ENCODE results near the gene FDXR.

FDXR gene

GRCh38 chr17:74901353-74902135 is 28.8 kb upstream of the FDXR start:
- Histone ChIP-seq H3K36me3 (no peaks in the 10 kb centered on the region), H3K9ac (no peak overlapping the region), H3K9me3 (no peaks in the 10 kb centered on the region), H3K4me1 (peaks cover 19% of the 10 kb centered on the region), H3K27me3 (no peaks in the 10 kb centered on the region), H3K27ac (no peak overlapping the region), H3K4me3 (no peak overlapping the region), H3K4me2 (peak overlapping the region; percentile 55), H4K20me1 (no peaks in the 10 kb centered on the region)
- TF ChIP-seq Cebpa-rat (IDR thresholded peaks at IDR 0.05): no peak

- Histone ChIP-seq H3K36me3 (no peaks in the 10 kb centered on the region), H3K4me3 (no peak overlapping the region), H3K27ac (no peak overlapping the region), H4K20me1 (no peaks in the 10 kb centered on the region), H3K4me2 (no peak overlapping the region), H3K4me1 (peaks cover 19% of the 10 kb centered on the region), H3K9ac (no peak overlapping the region), H3K9me3 (no peaks in the 10 kb centered on the region), H3K27me3 (no peaks in the 10 kb centered on the region)
- no peak for TF ChIP-seq Cebpa-rat (IDR thresholded peaks at IDR 0.05)
These were observed 27.4 kb upstream of the FDXR start for GRCh38 chr17:74900208-74900607.

- Histone ChIP-seq H4K20me1 (no peaks in the 10 kb centered on the region), H3K27ac (no peak overlapping the region), H3K4me2 (no peak overlapping the region), H3K9ac (no peak overlapping the region), H3K4me1 (peaks cover 19% of the 10 kb centered on the region), H3K4me3 (no peak overlapping the region), H3K36me3 (no peaks in the 10 kb centered on the region), H3K9me3 (no peaks in the 10 kb centered on the region), H3K27me3 (peaks cover 9% of the 10 kb centered on the region; the same call in 1 of the 2 replicates)
- no peak for TF ChIP-seq Cebpa-rat (IDR thresholded peaks at IDR 0.05)
These were observed 25.7 kb upstream of the FDXR start for GRCh38 chr17:74898376-74898946.

- Histone ChIP-seq H3K36me3 (no peaks in the 10 kb centered on the region), H3K4me1 (no peaks in the 10 kb centered on the region), H3K4me3 (no peak overlapping the region), H3K9me3 (no peaks in the 10 kb centered on the region), H3K27ac (no peak overlapping the region), H3K4me2 (no peak overlapping the region), H3K9ac (no peak overlapping the region), H4K20me1 (no peaks in the 10 kb centered on the region), H3K27me3 (peaks cover 22% of the 10 kb centered on the region; the same call in 1 of the 2 replicates)
- TF ChIP-seq Cebpa-rat (IDR thresholded peaks at IDR 0.05): no peak
These were observed 21.3 kb upstream of the FDXR start for GRCh38 chr17:74893936-74894671.

- no peak for TF ChIP-seq Cebpa-rat (IDR thresholded peaks at IDR 0.05)
- H3K4me3 ChIP-seq: no peak within 1 kb of the TSS
- no peak within 1 kb of the TSS for H3K4me2 ChIP-seq
- H3K9me3 ChIP-seq: no peaks in the 10 kb centered on the region
- H3K27ac ChIP-seq: no peak within 1 kb of the TSS
- peaks cover 22% of the 10 kb centered on the region; the same call in 1 of the 2 replicates for H3K27me3 ChIP-seq
- no peaks in the 10 kb centered on the region for H4K20me1 ChIP-seq
- H3K36me3 ChIP-seq: no peaks in the 10 kb centered on the region
- H3K9ac ChIP-seq: no peak within 1 kb of the TSS
- no peaks in the 10 kb centered on the region for H3K4me1 ChIP-seq
These were observed 20.4 kb upstream of the FDXR start, which contains the start of gene FADS6 for GRCh38 chr17:74892974-74893911. TSS of gene FADS6 (minus strand) at chr17:74893633. CDS start at chr17:74893595, 38 bp downstream.

- H3K9ac ChIP-seq: no peak overlapping the region
- no peak for TF ChIP-seq Cebpa-rat (IDR thresholded peaks at IDR 0.05)
- no peaks in the 10 kb centered on the region for H3K36me3 ChIP-seq
- H3K4me3 ChIP-seq: no peak overlapping the region
- no peaks in the 10 kb centered on the region for H3K4me1 ChIP-seq
- peaks cover 22% of the 10 kb centered on the region; the same call in 1 of the 2 replicates for H3K27me3 ChIP-seq
- H3K4me2 ChIP-seq: no peak overlapping the region
- no peaks in the 10 kb centered on the region for H4K20me1 ChIP-seq
- H3K27ac ChIP-seq: no peak overlapping the region
- H3K9me3 ChIP-seq: no peaks in the 10 kb centered on the region
These were observed 19.4 kb upstream of the FDXR start for GRCh38 chr17:74892013-74892841.

GRCh38 chr17:74890554-74890953 is 17.8 kb upstream of the FDXR start:
- no peak for TF ChIP-seq Cebpa-rat (IDR thresholded peaks at IDR 0.05)

GRCh38 chr17:74888469-74888868 is 15.7 kb upstream of the FDXR start:
- H3K9ac ChIP-seq: no peak overlapping the region
- H3K27ac ChIP-seq: no peak overlapping the region
- no peaks in the 10 kb centered on the region for H4K20me1 ChIP-seq
- H3K27me3 ChIP-seq: peaks cover 13% of the 10 kb centered on the region; the same call in 1 of the 2 replicates
- no peak overlapping the region for H3K4me2 ChIP-seq
- H3K4me3 ChIP-seq: no peak overlapping the region
- TF ChIP-seq Cebpa-rat (IDR thresholded peaks at IDR 0.05): no peak
- H3K4me1 ChIP-seq: peaks cover 1% of the 10 kb centered on the region; the same call in 1 of the 2 replicates
- H3K9me3 ChIP-seq: no peaks in the 10 kb centered on the region
- H3K36me3 ChIP-seq: no peaks in the 10 kb centered on the region

More at GRCh38 chr17:74890554-74890953, 17.8 kb upstream of the FDXR start:
- H3K27me3 ChIP-seq: peaks cover 22% of the 10 kb centered on the region; the same call in 1 of the 2 replicates
- H4K20me1 ChIP-seq: no peaks in the 10 kb centered on the region
- no peak overlapping the region for H3K9ac ChIP-seq
- no peak overlapping the region for H3K4me3 ChIP-seq
- H3K36me3 ChIP-seq: no peaks in the 10 kb centered on the region
- no peaks in the 10 kb centered on the region for H3K9me3 ChIP-seq
- H3K27ac ChIP-seq: no peak overlapping the region
- no peaks in the 10 kb centered on the region for H3K4me1 ChIP-seq
- no peak overlapping the region for H3K4me2 ChIP-seq
